ENCODE measurements around the gene ALAD. TPM values are rescaled to one million over a fixed set of nuclear protein-coding genes. Genes with fewer than 3 reads are reported as not detected.

ALAD gene
- total RNA-seq, 1 donor from 2014 or later: 83.6 TPM

GRCh38 chr9:113356686-113357292 lies 44.3 kb downstream of the ALAD start:
- intact Hi-C loops (cut with DNase I): no loop called here
- no peak for DNase-seq (ENCODE audit: low spot score)

GRCh38 chr9:113355040-113355596 lies 46.0 kb downstream of the ALAD start:
- ATAC-seq: no peak
- intact Hi-C loops (cut with DNase I): no loop called here

More at GRCh38 chr9:113356686-113357292, 44.3 kb downstream of the ALAD start:
- no peak for ATAC-seq

GRCh38 chr9:113352411-113352810 lies 48.7 kb downstream of the ALAD start:
- no peak for ATAC-seq

More at GRCh38 chr9:113355040-113355596, 46.0 kb downstream of the ALAD start:
- DNase-seq (ENCODE audit: low spot score): no peak

GRCh38 chr9:113352006-113352405 lies 49.1 kb downstream of the ALAD start:
- intact Hi-C loops (cut with DNase I): no loop called here

More at GRCh38 chr9:113352411-113352810, 48.7 kb downstream of the ALAD start:
- intact Hi-C loops (cut with DNase I): no loop called here
- DNase-seq (ENCODE audit: low spot score): no peak

GRCh38 chr9:113350937-113351336 lies 50.1 kb downstream of the ALAD start:
- ATAC-seq (no peak), DNase-seq (ENCODE audit: low spot score) (no peak)
- intact Hi-C loops (cut with DNase I): no loop called here

More at GRCh38 chr9:113352006-113352405, 49.1 kb downstream of the ALAD start:
- DNase-seq (ENCODE audit: low spot score): no peak
- ATAC-seq: no peak

- DNase-seq (ENCODE audit: low spot score) (no peak), ATAC-seq (peak; percentile 12)
- intact Hi-C loops (cut with DNase I): no loop called here
These were observed 50.9 kb downstream of the ALAD start for GRCh38 chr9:113350107-113350661.

GRCh38 chr9:113349445-113350094 lies 51.5 kb downstream of the ALAD start, which contains the start of gene BSPRY:
Gene BSPRY (plus strand): TSS chr9:113349541. CDS start chr9:113349580, 39 bp downstream.
- DNase-seq (ENCODE audit: low spot score) (no peak), ATAC-seq (peak; percentile 18)
- intact Hi-C loops (cut with DNase I): loop anchor here (5.0 kb wide), 1 partner anchor 38 kb away; no protein-coding TSS in a partner anchor

GRCh38 chr9:113349066-113349444 lies 52.0 kb downstream of the ALAD start:
- intact Hi-C loops (cut with DNase I): loop anchor here (5.0 kb wide), 1 partner anchor 38 kb away; no protein-coding TSS in a partner anchor
- DNase-seq (ENCODE audit: low spot score): no peak
- ATAC-seq: no peak

- intact Hi-C loops (cut with DNase I): loop anchor here (5.0 kb wide), 1 partner anchor 39 kb away; no protein-coding TSS in a partner anchor
- DNase-seq (ENCODE audit: low spot score): no peak
These were observed 52.6 kb downstream of the ALAD start for GRCh38 chr9:113348437-113348836.

GRCh38 chr9:113345671-113346070 lies 55.4 kb downstream of the ALAD start:
- no peak for DNase-seq (ENCODE audit: low spot score)
- no peak for ATAC-seq
- intact Hi-C loops (cut with DNase I): loop anchor here (5.0 kb wide), 1 partner anchor 42 kb away; no protein-coding TSS in a partner anchor

More at GRCh38 chr9:113348437-113348836, 52.6 kb downstream of the ALAD start:
- ATAC-seq: no peak

GRCh38 chr9:113345190-113345589 lies 55.9 kb downstream of the ALAD start:
- no peak for ATAC-seq
- intact Hi-C loops (cut with DNase I): loop anchor here (5.0 kb wide), 1 partner anchor 42 kb away; no protein-coding TSS in a partner anchor
- no peak for DNase-seq (ENCODE audit: low spot score)

GRCh38 chr9:113343732-113344231 lies 57.3 kb downstream of the ALAD start:
- intact Hi-C loops (cut with DNase I): no loop called here
- peak; percentile 82 for DNase-seq (ENCODE audit: low spot score)
- peak; percentile 79 for ATAC-seq

GRCh38 chr9:113341712-113342410 lies 59.2 kb downstream of the ALAD start:
- no peak for DNase-seq (ENCODE audit: low spot score)
- intact Hi-C loops (cut with DNase I): no loop called here
- no peak for ATAC-seq

- intact Hi-C loops (cut with DNase I): no loop called here
- DNase-seq (ENCODE audit: low spot score): peak; percentile 90
These were observed 60.9 kb downstream of the ALAD start, which contains the start of gene WDR31 for GRCh38 chr9:113340011-113340699. Gene WDR31 (minus strand): TSS chr9:113340275. CDS start chr9:113332022, 8,253 bp downstream.

GRCh38 chr9:113337714-113338113 lies 63.4 kb downstream of the ALAD start:
- no peak for ATAC-seq
- intact Hi-C loops (cut with DNase I): no loop called here
- no peak for DNase-seq (ENCODE audit: low spot score)

More at GRCh38 chr9:113340011-113340699, 60.9 kb downstream of the ALAD start, which contains the start of gene WDR31:
- peak; percentile 95 for ATAC-seq

Data from sciatic nerve (tissue), 2 donors.